ENCODE results near the gene C1QL1. TPM values are rescaled to one million over a fixed set of nuclear protein-coding genes. Genes with fewer than 3 reads are reported as not detected.

Gene C1QL1
- total and polyA plus RNA-seq, 4 donors = 6.7 to 81.8 (median 49.9) TPM

- WGBS (ENCODE audit: insufficient coverage) = 11% methylated on average over 55 of the region's 56 CpGs
- Histone ChIP-seq H3K27me3 (ENCODE audit: control insufficient read depth, insufficient read depth, low read length) (peaks cover 7% of the 10 kb centered on the region), H3K9me3 (ENCODE audit: control insufficient read depth, insufficient read depth, low read length) (no peaks in the 10 kb centered on the region), H3K4me1 (ENCODE audit: control insufficient read depth, insufficient read depth, low read length) (peaks cover 66% of the 10 kb centered on the region), H3K36me3 (ENCODE audit: control insufficient read depth, insufficient read depth, low read length) (peaks cover 55% of the 10 kb centered on the region), H3K4me3 (ENCODE audit: low read depth, low read length) (peak overlapping the region; percentile 58), H3K27ac (ENCODE audit: low read depth, low read length) (peak overlapping the region; percentile 86)
- peak in 2 of 6 donors; percentile 59 to 63 for DNase-seq (ENCODE audit: low read depth in 4 of 6, low spot score in 6 of 6)
Observed at GRCh38 chr17:44911133-44912001, 56.7 kb downstream of the C1QL1 start.

GRCh38 chr17:44910231-44911106, 57.6 kb downstream of the C1QL1 start:
- no peak for DNase-seq (ENCODE audit: low read depth in 4 of 6, low spot score in 6 of 6)
- Histone ChIP-seq H3K4me1 (ENCODE audit: control insufficient read depth, insufficient read depth, low read length) (peaks cover 60% of the 10 kb centered on the region), H3K27ac (ENCODE audit: low read depth, low read length) (peak overlapping the region; percentile 86), H3K36me3 (ENCODE audit: control insufficient read depth, insufficient read depth, low read length) (peaks cover 59% of the 10 kb centered on the region), H3K27me3 (ENCODE audit: control insufficient read depth, insufficient read depth, low read length) (peaks cover 7% of the 10 kb centered on the region), H3K9me3 (ENCODE audit: control insufficient read depth, insufficient read depth, low read length) (no peaks in the 10 kb centered on the region), H3K4me3 (ENCODE audit: low read depth, low read length) (peak overlapping the region; percentile 58)
- 60% methylated on average over 10 of the region's 13 CpGs for WGBS (ENCODE audit: insufficient coverage)

Small RNA genes within 50 kb of the gene (small RNA-seq; reads per million reads assigned to genes)
- gene AC015936.2 (ENCODE audit: low replicate concordance) (not detected), gene MIR6783 (ENCODE audit: low replicate concordance) (not detected)

Other genes starting within 250 kb of the C1QL1 start
- gene ADAM11, start 209.3 kb downstream of the C1QL1 start, total RNA-seq = 10 to 100 TPM in 1 of 2 donors, 1 to 10 TPM in 1; 9.1 to 16.3 TPM
- 10 to 100 TPM; 20.8 to 26.7 TPM for gene ADAM11, start 209.3 kb downstream of the C1QL1 start, polyA plus RNA-seq (ENCODE audit: insufficient read length in 2 of 2)
- 10 to 100 TPM; 17.9 to 24.3 TPM for gene GJC1, start 138.0 kb downstream of the C1QL1 start, total RNA-seq
- 10 to 100 TPM; 19.2 to 20.7 TPM for gene GJC1, start 138.0 kb downstream of the C1QL1 start, polyA plus RNA-seq (ENCODE audit: insufficient read length in 2 of 2)
- gene HIGD1B, start 120.4 kb downstream of the C1QL1 start, total RNA-seq = 10 to 100 TPM in 1 of 2 donors, 1 to 10 TPM in 1; 5.4 to 18.5 TPM
- 10 to 100 TPM in 1 of 2 donors, 1 to 10 TPM in 1; 9.4 to 11.4 TPM for gene HIGD1B, start 120.4 kb downstream of the C1QL1 start, polyA plus RNA-seq (ENCODE audit: insufficient read length in 2 of 2)
- gene EFTUD2, start 68.9 kb downstream of the C1QL1 start, total RNA-seq = 10 to 100 TPM; 68.0 to 69.4 TPM
- 10 to 100 TPM; 79.2 to 85.0 TPM for gene EFTUD2, start 68.9 kb downstream of the C1QL1 start, polyA plus RNA-seq (ENCODE audit: insufficient read length in 2 of 2)
- 1,000 to 10,000 TPM; 2,660 to 3,271 TPM for gene GFAP, start 52.8 kb downstream of the C1QL1 start, total RNA-seq
- 1,000 to 10,000 TPM; 2,649 to 3,418 TPM for gene GFAP, start 52.8 kb downstream of the C1QL1 start, polyA plus RNA-seq (ENCODE audit: insufficient read length in 2 of 2)
- 1 to 10 TPM; 1.6 to 2.0 TPM for gene KIF18B, start 20.5 kb downstream of the C1QL1 start, total RNA-seq
- gene KIF18B, start 20.5 kb downstream of the C1QL1 start, polyA plus RNA-seq (ENCODE audit: insufficient read length in 2 of 2) = 10 to 100 TPM in 1 of 2 donors, 1 to 10 TPM in 1; 7.0 to 11.7 TPM
- gene DCAKD, start 83.3 kb upstream of the C1QL1 start, total RNA-seq = 10 to 100 TPM; 34.6 to 59.3 TPM
- 10 to 100 TPM; 59.2 to 79.1 TPM for gene DCAKD, start 83.3 kb upstream of the C1QL1 start, polyA plus RNA-seq (ENCODE audit: insufficient read length in 2 of 2)
- 10 to 100 TPM; 51.6 to 77.9 TPM for gene NMT1, start 93.0 kb upstream of the C1QL1 start, total RNA-seq
- gene NMT1, start 93.0 kb upstream of the C1QL1 start, polyA plus RNA-seq (ENCODE audit: insufficient read length in 2 of 2) = 10 to 100 TPM; 55.5 to 65.4 TPM
- 10 to 100 TPM; 20.1 to 50.1 TPM for gene PLCD3, start 164.2 kb upstream of the C1QL1 start, total RNA-seq
- 100 to 1,000 TPM; 115 TPM for gene PLCD3, start 164.2 kb upstream of the C1QL1 start, polyA plus RNA-seq (ENCODE audit: insufficient read length in 2 of 2)
- 10 to 100 TPM in 1 of 2 donors, 1 to 10 TPM in 1; 3.2 to 10.4 TPM for gene ACBD4, start 167.4 kb upstream of the C1QL1 start, total RNA-seq
- 10 to 100 TPM; 11.7 to 14.2 TPM for gene ACBD4, start 167.4 kb upstream of the C1QL1 start, polyA plus RNA-seq (ENCODE audit: insufficient read length in 2 of 2)
- gene HEXIM1, start 180.2 kb upstream of the C1QL1 start, total RNA-seq = 10 to 100 TPM; 16.1 to 16.7 TPM
- gene HEXIM1, start 180.2 kb upstream of the C1QL1 start, polyA plus RNA-seq (ENCODE audit: insufficient read length in 2 of 2) = 10 to 100 TPM; 25.6 to 28.0 TPM
- 10 to 100 TPM in 1 of 2 donors, 1 to 10 TPM in 1; 5.2 to 11.1 TPM for gene HEXIM2, start 193.6 kb upstream of the C1QL1 start, total RNA-seq
- gene HEXIM2, start 193.6 kb upstream of the C1QL1 start, polyA plus RNA-seq (ENCODE audit: insufficient read length in 2 of 2) = 10 to 100 TPM; 17.2 to 17.6 TPM